Left cardiac atrium (tissue), 4 donors: ENCODE measurements around the gene CADPS. TPM values are rescaled to one million over a fixed set of nuclear protein-coding genes. Genes with fewer than 3 reads are reported as not detected.
"Not testable (repeated sequence)": the region's sequence is repeated elsewhere in the genome, so short reads cannot be mapped to it uniquely, and the experiment has no call there.

Experiments
- ATAC-seq, 2 donors: fragments of 200-7000 bp; cut with Tn5 transposase; one replicate each; pipeline ENCODE4 v1.9.1; 2020; ENCODE audit warnings: mild to moderate bottlenecking in 2 of 2, moderate library complexity in 2 of 2
- DNase-seq: peaks from one replicate; pipeline ENCODE4 v3.0.0-alpha.2; 2020
- intact Hi-C, 2 donors: fragments of 100-400 bp; cut with DNase I; formaldehyde crosslinking; loops; one replicate each; pipeline versions ENCODE4 v1.14.1 to v1.15.1; 2022 to 2023
- total RNA-seq, 2 donors: library from RNA; stranded (reverse); fragmentation: NEBNext Ultra II Directional; extraction: Animal tissue kit (Norgen Biotek cat#: 25700); gene quantifications; one replicate each; pipeline ENCODE4 v1.2.1, GENCODE V29; 2021
- donor health status: DM: no; HTN: yes; CAD: no.
- donor health status: DM: no; HTN: yes; CAD: no; lungs with severe emphysema.
- donor health status: DM: yes; HTN: yes; CAD: no.
- donor health status: Dilated cardiomyopathy.

Gene CADPS
- total RNA-seq, 2 donors from 2014 or later: 29.0 to 30.7 TPM

- peak in 1 of 2 donors; percentile 22 for ATAC-seq
- intact Hi-C loops: no loop called here
- no peak for DNase-seq
Observed at GRCh38 chr3:62587579-62588031, 287.6 kb downstream of the CADPS start.

GRCh38 chr3:62587169-62587568 is 288.0 kb downstream of the CADPS start:
- no peak for DNase-seq
- intact Hi-C loops: no loop called here
- no peak for ATAC-seq

- ATAC-seq (no peak), DNase-seq (no peak)
- intact Hi-C loops: no loop called here
Observed at GRCh38 chr3:62586356-62586755, 288.9 kb downstream of the CADPS start.

- ATAC-seq: no peak
- no peak for DNase-seq
- intact Hi-C loops: no loop called here
Observed at GRCh38 chr3:62585861-62586260, 289.4 kb downstream of the CADPS start.

- DNase-seq: no peak
- intact Hi-C loops: no loop called here
- ATAC-seq: no peak
Observed at GRCh38 chr3:62584636-62585035, 290.6 kb downstream of the CADPS start.

GRCh38 chr3:62582495-62583172 is 292.6 kb downstream of the CADPS start:
- ATAC-seq (no peak), DNase-seq (no peak)
- intact Hi-C loops: no loop called here

GRCh38 chr3:62580485-62580884 is 294.7 kb downstream of the CADPS start:
- DNase-seq, intact Hi-C loops, ATAC-seq: not testable (repeated sequence)

- DNase-seq: no peak
- intact Hi-C loops: no loop called here
- ATAC-seq: no peak
Observed at GRCh38 chr3:62577153-62577552, 298.1 kb downstream of the CADPS start.

- no peak for DNase-seq
- ATAC-seq: peak; percentile 38 to 83
- intact Hi-C loops: no loop called here
Observed at GRCh38 chr3:62574266-62574898, 300.8 kb downstream of the CADPS start.

- no peak for ATAC-seq
- DNase-seq: no peak
- intact Hi-C loops: no loop called here
Observed at GRCh38 chr3:62571916-62572315, 303.3 kb downstream of the CADPS start.

GRCh38 chr3:62570888-62571287 is 304.3 kb downstream of the CADPS start:
- no peak for ATAC-seq
- intact Hi-C loops: no loop called here
- DNase-seq: no peak

GRCh38 chr3:62569609-62570008 is 305.6 kb downstream of the CADPS start:
- ATAC-seq: no peak
- no peak for DNase-seq

GRCh38 chr3:62567097-62568021 is 307.9 kb downstream of the CADPS start:
- DNase-seq (peak; percentile 60), ATAC-seq (peak; percentile 95 to 96)
- intact Hi-C loops: no loop called here

More at GRCh38 chr3:62569609-62570008, 305.6 kb downstream of the CADPS start:
- intact Hi-C loops: no loop called here

- intact Hi-C loops: no loop called here
- no peak for DNase-seq
- no peak for ATAC-seq
Observed at GRCh38 chr3:62566022-62566557, 309.1 kb downstream of the CADPS start.

GRCh38 chr3:62562596-62562995 is 312.6 kb downstream of the CADPS start:
- DNase-seq (no peak), ATAC-seq (peak in 1 of 2 donors; percentile 55)
- intact Hi-C loops: no loop called here

- DNase-seq: no peak
- intact Hi-C loops: no loop called here
- peak in 1 of 2 donors; percentile 53 for ATAC-seq
Observed at GRCh38 chr3:62562017-62562416, 313.2 kb downstream of the CADPS start.

GRCh38 chr3:62559831-62560445 is 315.3 kb downstream of the CADPS start:
- intact Hi-C loops: loop anchor here in 1 of 2 donors (2.0 kb wide), 1 partner anchor 227 kb away; no protein-coding TSS in a partner anchor
- no peak for DNase-seq
- peak in 1 of 2 donors; percentile 13 for ATAC-seq

GRCh38 chr3:62558549-62559112 is 316.6 kb downstream of the CADPS start:
- DNase-seq: no peak
- no peak for ATAC-seq
- intact Hi-C loops: loop anchor here in 1 of 2 donors (2.0 kb wide), 1 partner anchor 226 kb away; no protein-coding TSS in a partner anchor
